K562 (cell line): ENCODE data around the gene CBFA2T2.
"Not testable (repeated sequence)": the region's sequence is repeated elsewhere in the genome, so short reads cannot be mapped to it uniquely, and the experiment has no call there.

Experiments used
- KLF16 ChIP-seq: IDR thresholded peaks from 2 replicates; pipeline ENCODE4 v1.6.1; 2016; ENCODE audit warnings: antibody characterized with exemption
- POLR2A ChIP-seq: fragments of 450-650 bp; conservative IDR thresholded peaks from 2 replicates; pipeline ENCODE4 v1.6.1; 2016
- SIN3A ChIP-seq, 2 experiments: fragments of 150-350 bp in 1 of 2; IDR thresholded peaks; 2 replicates each; pipeline ENCODE4 v1.6.1; 2011 to 2016; ENCODE audit warnings: borderline replicate concordance in 2 of 2, low read depth in 2 of 2, low read length in 2 of 2, mild to moderate bottlenecking in 2 of 2, moderate library complexity in 2 of 2; ENCODE audit not compliant: control insufficient read depth in 1 of 2
- STAT5B ChIP-seq: fragments of 250-450 bp; sonication (Bioruptor Pico); IDR thresholded peaks from 2 replicates; pipeline ENCODE4 v1.8.0; 2021; ENCODE audit warnings: mild to moderate bottlenecking, inconsistent platforms
- TF ChIP-seq, protein P1 (sequence below): sonication (generic); formaldehyde crosslinking; IDR thresholded peaks from 2 replicates; pipeline ENCODE4 v1.8.1; 2022; ENCODE audit warnings: missing genetic modification reagents

DNA sequence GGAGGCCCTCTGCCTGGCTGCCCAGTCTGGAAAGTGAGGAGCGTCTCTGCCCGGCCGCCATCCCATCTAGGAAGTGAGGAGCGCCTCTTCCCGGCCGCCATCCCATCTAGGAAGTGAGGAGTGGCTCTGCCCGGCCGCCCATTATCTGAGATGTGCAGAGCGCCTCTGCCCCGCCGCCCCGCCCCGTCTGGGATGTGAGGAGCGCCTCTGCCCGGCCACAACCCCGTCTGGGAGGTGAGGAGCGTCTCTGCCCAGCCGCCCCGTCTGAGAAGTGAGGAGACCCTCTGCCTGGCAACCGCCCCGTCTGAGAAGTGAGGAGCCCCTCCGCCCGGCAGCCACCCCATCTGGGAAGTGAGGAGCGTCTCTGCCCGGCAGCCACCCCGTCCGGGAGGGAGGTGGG is 209.1 kb downstream of the CBFA2T2 start:
- TF ChIP-seq KLF16; POLR2A; STAT5B (CRISPR knock-in tag); SIN3A (IDR thresholded peaks at IDR 0.05; ENCODE audit: borderline replicate concordance in 2 of 2, control insufficient read depth in 1 of 2, low read depth in 2 of 2, low read length in 2 of 2): not testable (repeated sequence)
- TF ChIP-seq, protein P1, sequence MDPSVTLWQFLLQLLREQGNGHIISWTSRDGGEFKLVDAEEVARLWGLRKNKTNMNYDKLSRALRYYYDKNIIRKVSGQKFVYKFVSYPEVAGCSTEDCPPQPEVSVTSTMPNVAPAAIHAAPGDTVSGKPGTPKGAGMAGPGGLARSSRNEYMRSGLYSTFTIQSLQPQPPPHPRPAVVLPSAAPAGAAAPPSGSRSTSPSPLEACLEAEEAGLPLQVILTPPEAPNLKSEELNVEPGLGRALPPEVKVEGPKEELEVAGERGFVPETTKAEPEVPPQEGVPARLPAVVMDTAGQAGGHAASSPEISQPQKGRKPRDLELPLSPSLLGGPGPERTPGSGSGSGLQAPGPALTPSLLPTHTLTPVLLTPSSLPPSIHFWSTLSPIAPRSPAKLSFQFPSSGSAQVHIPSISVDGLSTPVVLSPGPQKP: not testable (repeated sequence)
